GM12873 (cell line): ENCODE results near the gene TEKT5.
A peak's percentile ranks its signal among the peaks of the same experiment; 100 is the strongest.

Experiments
- CTCF ChIP-seq: IDR thresholded peaks from 2 replicates; pipeline ENCODE4 v1.5.1; 2012; ENCODE audit warnings: low read depth, mild to moderate bottlenecking, moderate library complexity, low read length, control low read depth; ENCODE audit not compliant: insufficient read depth; ENCODE audit errors: missing control alignments

TEKT5 gene

GRCh38 chr16:10737068-10737625, 42.4 kb upstream of the TEKT5 start:
- TF ChIP-seq CTCF: peak; percentile 87

- no peak for TF ChIP-seq CTCF
Measured at GRCh38 chr16:10731790-10732189, 37.1 kb upstream of the TEKT5 start.

GRCh38 chr16:10729104-10730048, 34.6 kb upstream of the TEKT5 start:
- TF ChIP-seq CTCF: no peak

- no peak for TF ChIP-seq CTCF
Measured at GRCh38 chr16:10728003-10728887, 33.5 kb upstream of the TEKT5 start.

- TF ChIP-seq CTCF: no peak
Measured at GRCh38 chr16:10708969-10709368, 14.2 kb upstream of the TEKT5 start.

GRCh38 chr16:10699756-10700155, 5.0 kb upstream of the TEKT5 start:
- TF ChIP-seq CTCF: no peak

- TF ChIP-seq CTCF: no peak
Measured at GRCh38 chr16:10694306-10694705, 424 bp downstream of the TEKT5 start.
